Measurements from ENCODE around the gene ALDH3A2.

DNA sequence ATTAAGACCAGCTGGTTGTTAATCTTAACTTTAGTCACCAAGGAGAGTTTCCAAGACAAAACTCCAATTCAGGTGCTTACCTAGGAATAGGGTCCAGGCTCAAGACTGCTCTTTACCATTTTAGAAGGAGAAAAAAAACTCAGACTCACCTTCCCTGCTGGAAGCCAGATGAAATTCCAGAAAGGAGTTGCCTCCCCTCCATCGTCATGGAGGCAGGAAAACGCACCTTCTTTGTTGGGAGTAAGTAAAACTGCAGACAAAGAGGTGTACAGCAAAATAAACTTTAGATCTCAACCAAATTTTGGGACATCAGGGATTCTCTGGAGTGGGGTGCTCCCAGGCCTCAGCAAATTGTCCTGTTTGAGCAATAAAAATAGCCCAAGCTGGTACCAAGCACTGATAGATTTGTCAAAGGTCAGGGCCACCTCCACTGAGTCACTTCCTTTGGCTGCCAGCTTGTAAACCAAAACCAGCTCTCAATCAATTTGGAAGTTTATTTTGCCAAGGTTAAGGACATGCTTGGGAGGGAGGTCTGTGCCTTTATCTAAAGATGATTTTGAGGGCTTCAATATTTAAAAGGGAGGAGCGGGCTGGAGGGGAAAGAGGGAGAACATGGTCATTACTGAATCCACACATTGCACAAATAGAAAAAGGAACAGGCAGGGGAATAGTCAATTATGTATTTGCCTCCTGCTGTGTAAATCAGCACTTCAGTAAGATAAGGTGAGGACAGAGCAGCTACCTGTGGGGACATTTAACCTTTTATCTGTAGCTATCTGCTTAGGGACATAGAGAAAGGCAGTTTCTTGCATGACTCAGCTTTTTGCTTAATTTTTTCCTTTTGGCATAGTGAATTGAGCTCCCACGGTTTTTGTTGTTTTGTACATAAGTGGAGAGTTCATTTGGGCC lies 1.5 kb upstream of the ALDH3A2 start:
- TF ChIP-seq POLR2A (IDR thresholded peaks at IDR 0.05) (no peak), POLR2AphosphoS5 (IDR thresholded peaks at IDR 0.05; ENCODE audit: insufficient read depth in 1 of 2, low read depth in 1 of 2) (no peak)
